Stimulated activated CD8-positive, alpha-beta memory T cell treated with anti-CD3 and anti-CD28 coated beads, Interleukin-12 subunit alpha, Interleukin-12 subunit beta, amount 100 ng/mL, for 4 hours (primary cell): Measurements from ENCODE around the gene EGR4.

Experiments used
- DNase-seq: peaks from one replicate; pipeline ENCODE4 v3.0.0-alpha.2; 2020; ENCODE audit warnings: low read depth

Gene EGR4

DNA sequence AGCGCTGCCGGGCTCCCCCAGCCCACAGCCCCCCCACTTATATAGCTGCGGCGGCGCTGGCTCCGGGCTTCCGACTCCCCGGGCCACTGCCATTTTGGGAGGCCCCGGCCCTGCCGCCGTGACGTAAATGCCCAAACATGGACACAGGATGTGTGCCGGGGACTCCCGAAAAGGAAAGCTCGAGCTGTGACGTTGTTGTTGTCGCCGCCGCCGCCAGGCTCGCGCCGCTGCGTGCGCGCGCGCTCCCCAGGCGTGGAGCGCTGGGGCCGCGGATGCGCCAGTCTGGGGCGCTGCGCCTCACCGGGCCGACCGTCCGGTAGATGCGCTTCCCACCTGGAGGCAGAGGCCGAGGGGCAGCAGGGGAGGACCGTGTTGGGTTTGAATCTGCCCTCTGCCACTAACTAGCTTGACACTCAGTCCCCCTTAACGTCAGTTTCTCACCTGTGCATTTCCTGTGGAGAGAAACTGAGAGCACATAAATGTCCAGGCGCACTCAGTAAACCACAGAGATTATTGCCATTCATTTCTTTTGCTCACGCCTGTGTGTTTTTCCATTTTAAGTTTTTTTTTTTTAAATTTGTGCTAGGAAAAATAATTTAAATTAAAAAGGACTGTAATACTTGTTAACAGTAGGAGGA lies at the start of gene EGR4:
TSS of gene EGR4 (minus strand) at position 15 of the 638 bp plus-strand sequence. CDS start 231 bp downstream, outside the sequence.
- DNase-seq, result peak; percentile 80

GRCh38 chr2:73341039-73341438 lies 47.7 kb upstream of the EGR4 start:
- DNase-seq, result no peak

- DNase-seq, result no peak
These were observed 45.9 kb upstream of the EGR4 start for GRCh38 chr2:73339201-73339600.

DNA sequence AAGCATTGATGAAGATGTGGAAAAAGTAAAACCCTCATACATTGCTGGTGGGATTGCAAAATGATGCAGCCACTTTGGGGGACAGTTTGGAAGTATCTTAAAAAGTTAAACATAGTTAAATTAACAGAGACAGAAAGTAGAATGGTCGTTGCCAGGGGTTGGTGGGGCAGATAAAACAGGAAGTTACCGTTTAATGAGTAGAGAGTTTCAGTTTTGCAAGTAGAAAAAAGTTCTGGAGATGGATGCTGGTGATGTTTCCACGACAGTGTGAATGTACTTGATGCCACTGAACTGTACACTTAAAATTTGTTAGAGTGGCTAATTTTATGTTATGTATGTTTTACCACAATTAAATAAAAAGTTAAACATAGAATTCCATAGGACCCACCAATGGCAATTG lies 44.5 kb upstream of the EGR4 start:
- no peak for DNase-seq

DNA sequence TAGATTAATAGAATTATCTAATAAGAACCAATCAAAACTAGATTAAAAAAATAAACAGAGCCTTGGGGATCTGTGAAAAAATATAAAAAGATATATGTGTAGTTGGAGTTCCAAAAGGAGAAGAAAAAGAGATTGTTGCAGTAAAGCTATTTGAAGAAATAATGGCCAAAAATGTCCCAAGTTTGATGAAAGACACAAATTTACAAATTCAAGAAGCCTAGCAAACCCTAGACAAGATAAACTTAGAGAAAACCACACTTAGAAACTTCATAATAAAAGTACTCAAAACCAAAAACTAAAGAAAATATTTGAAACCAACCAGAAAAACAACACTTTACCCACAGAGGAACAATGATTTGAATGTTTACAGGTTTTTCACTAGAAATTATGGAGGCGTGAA lies 41.3 kb upstream of the EGR4 start:
- DNase-seq, result no peak

DNA sequence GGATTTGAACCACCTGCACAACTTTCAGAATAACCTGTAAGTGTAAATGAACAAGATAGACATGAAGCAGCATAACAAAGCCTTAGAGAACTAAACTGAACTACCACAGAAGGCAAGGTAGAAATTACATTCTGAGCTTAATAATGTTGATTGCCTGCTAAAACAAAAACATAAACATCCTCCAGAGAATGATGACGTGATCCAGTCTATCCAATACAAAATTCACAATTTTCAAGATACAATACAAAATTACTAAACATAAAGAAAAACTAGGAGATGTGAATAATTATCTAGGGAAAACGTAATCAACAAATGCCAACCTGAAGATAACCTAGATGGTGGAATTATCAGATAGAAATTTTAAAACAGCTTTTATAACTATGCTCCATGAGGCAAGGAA lies 40.7 kb upstream of the EGR4 start:
- no peak for DNase-seq

GRCh38 chr2:73333564-73333963 lies 40.2 kb upstream of the EGR4 start:
- no peak for DNase-seq

- DNase-seq, result no peak
These were observed 30.9 kb upstream of the EGR4 start for GRCh38 chr2:73324126-73324725.

- no peak for DNase-seq
These were observed 30.2 kb upstream of the EGR4 start for GRCh38 chr2:73323551-73323950.

DNA sequence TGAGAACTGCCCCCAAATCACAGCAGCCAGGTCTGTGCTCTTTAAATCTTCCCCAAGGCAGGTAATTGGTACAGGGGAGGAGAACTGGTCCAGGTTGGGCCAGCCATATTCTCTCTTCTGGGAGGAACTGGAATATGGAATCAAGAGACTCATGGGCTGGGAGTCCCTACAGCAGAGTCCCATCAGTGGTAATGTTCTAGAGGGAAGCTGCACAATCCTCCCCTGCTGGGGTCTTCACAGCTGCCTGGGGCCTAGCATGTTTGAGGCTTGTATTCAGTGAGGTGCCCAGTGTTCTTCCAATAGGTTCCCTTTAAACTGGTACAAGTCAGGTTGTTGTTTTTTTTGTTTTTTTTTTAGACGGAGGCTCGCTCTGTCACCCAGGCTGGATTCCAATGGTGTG lies 21.1 kb upstream of the EGR4 start:
- no peak for DNase-seq

- DNase-seq, result no peak
These were observed 14.4 kb upstream of the EGR4 start for GRCh38 chr2:73307720-73308119.

DNA sequence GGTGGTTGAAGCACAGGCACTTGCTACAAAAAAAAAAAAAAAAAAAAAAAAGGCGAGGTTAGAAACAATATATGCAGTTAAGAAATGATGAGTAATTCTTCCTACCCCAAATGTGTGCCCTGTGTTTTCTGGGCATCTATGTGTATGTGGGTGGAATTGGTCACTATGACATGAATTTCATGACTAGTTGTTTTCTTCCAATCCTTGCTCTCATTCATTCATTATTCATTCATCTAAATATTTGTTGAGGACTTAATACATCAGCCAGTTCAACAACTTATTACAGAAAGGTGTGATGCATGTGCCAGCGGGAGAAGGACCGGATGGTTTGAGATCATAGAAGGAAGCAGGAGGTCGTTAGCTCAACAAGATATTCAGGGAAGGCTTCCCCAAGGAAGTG lies 8.3 kb upstream of the EGR4 start:
- no peak for DNase-seq

DNA sequence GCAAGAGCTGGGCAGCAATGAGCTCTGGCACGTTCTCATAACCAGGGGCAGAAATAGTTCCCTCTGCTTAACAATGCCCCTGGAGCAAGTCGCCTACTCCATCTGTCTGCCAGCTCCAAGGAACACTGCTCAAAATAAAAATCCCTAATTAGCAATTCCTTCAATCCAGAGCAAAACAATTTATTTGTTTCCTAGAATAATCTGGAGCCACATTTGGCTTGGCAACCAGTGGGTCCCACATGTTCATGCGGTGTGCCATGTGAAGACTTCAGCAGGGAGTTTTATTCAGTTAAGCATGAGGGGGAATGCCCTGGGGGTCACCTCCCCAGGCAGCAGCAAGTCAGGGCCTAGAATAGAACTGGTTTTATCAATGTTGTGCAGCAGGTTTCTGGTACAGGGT lies 7.6 kb upstream of the EGR4 start:
- no peak for DNase-seq

DNA sequence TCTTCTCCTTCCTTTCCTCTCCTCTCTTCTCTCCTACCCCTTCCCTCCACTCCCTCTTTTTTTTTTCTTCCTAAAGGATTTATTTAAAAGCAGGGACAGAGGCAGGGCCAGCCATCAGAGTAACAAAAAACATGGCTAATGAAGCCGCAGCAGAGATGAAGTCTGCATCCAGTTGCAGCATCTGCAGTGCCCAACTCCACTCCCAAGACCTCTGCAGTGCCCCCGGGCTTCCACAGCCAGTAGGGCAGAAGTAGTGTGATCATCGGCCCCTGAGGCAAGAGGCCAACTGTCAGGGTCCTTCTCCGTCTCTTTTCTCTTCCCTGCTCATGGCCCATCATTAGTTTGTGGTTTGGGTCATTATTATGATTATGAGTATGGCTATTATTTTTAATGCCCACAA lies 4.2 kb upstream of the EGR4 start:
- DNase-seq, result no peak

GRCh38 chr2:73297151-73297559 lies 3.8 kb upstream of the EGR4 start:
- no peak for DNase-seq

- no peak for DNase-seq
These were observed 2.5 kb upstream of the EGR4 start for GRCh38 chr2:73295751-73296400.

DNA sequence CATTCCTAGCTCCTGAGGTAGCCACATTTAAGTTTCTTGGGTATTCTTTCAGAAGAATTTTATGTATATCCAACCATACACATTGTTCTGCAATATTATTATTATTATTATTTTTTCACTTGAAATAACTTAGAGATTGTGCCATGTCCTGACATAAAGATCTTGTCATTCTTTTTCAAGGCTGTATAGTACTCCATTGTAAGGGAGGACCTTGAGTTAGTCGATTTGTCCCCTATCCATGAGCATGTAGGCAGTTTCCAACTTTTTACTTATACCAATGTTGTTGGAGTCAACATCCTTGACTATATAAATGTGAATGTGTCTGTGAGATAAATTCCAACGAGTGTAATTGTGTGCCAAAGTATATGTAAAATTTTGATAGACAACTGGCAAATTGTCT lies 891 bp upstream of the EGR4 start:
- no peak for DNase-seq

DNA sequence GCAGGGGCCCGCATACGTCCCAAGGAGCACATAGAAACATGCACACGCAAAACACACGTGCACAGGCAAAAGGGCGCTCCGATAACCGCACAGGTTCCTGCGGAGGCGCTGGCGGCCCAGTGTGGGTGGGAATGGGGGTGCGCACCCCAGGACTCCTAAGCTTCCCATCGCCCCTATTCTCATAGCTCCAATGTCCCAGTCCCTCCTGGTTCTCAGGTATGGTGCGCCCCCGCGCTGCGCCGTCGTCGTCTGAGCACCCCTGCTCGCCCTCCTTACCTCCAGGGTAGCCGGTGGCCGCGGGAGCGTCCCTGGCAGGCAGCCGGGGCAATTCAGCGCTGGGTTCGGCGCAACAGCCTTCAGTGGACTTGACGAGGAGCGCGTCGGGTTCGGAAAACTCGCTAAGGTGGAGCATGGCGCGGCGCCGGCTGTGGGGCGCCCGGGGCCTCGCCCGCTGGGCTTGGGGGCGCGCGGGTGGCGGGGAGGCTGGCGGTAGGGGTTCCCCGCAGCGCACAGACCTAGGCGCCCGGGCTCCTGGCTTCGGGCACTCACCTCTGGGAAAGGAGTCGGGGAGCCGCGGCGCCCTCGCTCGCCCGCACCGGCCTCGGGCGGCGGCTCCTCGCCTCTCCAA lies 328 bp downstream of the EGR4 start:
- DNase-seq, result no peak

DNA sequence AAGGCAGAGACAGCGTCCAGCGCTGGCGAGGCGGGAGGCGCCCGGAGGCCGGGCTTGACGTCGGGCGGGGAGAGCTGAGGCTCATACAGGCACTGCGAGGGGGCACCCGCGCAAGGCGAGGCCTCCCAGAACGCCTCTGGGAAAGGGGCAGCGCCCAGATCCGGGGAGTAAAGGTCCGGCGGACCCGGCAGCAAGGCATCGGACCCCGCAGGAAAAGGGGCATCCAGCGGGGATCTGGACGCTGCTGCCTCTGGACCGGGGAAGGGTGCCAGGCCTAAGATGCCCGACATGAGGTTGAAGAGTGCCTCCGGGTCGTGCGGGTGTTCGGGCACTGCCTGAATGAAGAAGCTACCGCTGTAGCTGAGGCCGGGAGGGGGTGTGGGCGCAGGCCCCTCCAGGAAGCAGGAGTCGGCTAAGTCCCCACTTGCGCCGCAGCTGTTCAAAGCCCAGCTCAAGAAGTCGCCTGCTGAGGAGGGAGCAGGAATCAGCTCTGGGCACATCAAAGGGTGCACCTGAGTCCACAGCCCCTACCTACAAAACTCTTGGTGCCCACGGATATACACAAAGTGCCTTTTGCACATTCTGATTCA lies 937 bp downstream of the EGR4 start:
- DNase-seq, result no peak

DNA sequence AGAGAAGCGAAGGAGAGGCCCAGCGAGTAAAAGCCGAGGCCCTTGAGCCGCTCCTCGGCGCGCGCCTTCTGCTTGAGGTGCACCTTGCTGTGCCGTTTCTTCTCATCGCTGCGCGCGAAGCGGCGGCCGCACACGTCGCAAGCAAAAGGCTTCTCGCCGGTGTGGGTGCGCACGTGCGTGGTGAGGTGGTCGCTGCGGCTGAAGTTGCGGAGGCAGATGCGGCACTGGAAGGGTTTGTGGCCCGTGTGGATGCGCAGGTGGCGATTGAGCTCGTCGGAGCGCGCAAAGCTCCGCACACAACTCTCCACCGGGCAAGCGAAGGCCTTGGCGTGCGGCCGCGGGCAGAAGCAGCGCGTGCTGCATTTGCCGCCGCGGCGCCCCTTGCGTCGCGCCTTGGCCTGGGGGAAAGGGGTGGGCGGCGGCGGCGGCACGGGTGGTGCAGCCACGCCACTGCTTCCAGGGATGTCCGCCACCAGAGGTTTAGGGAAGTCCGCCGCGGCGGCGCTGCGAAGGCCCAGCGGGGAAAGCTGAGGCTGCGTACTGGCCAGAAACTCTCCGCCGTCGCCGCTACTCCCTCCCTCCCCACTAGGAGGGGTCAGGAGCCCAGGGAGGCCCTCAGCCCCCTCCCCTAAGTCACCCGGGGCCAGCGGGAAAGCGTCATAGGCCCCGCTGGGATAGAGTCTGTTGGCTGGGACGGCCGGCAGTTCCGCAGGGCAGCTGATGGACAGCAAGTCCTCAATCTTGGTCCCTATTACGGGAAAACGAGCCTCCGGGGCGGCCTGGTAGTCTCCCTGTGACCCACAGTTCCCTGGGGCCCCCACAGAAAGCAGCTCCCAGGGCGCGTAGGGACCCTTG lies 1.7 kb downstream of the EGR4 start:
- DNase-seq, result no peak

DNA sequence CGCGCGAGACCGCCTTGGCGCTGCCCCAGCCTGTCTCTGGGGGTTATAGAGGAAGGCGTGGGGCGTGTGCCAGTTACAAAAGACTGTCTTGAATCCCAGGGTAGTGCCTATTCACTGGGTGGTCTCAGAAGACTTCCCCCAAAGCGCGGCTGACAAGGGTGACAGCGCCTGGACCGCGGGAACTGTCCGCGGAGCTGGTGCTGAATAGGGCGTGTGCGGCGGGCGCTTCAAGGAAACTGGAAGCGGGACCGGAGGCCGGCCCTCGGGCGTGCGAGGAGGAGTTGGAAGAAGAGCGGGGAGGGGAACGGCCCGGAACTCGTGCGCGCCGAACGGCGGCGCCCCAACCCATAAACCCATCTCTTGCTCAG lies 2.3 kb downstream of the EGR4 start:
- DNase-seq, result no peak
